Activated CD8-positive, alpha-beta memory T cell treated with anti-CD3 and anti-CD28 coated beads for 24 hours (primary cell): ENCODE measurements around the gene FRG2.
A peak's percentile ranks its signal among the peaks of the same experiment; 100 is the strongest.
"Not testable (repeated sequence)": the region's sequence is repeated elsewhere in the genome, so short reads cannot be mapped to it uniquely, and the experiment has no call there.

Experiments used
- DNase-seq: peaks from one replicate; pipeline ENCODE4 v3.0.0-alpha.2; 2020

The FRG2 gene

GRCh38 chr4:190015538-190016368, 11.3 kb downstream of the FRG2 start:
- no peak for DNase-seq

GRCh38 chr4:190014771-190015537, 12.1 kb downstream of the FRG2 start:
- DNase-seq, result peak; percentile 63

- DNase-seq, result not testable (repeated sequence)
These were observed 37.1 kb downstream of the FRG2 start for GRCh38 chr4:189989941-189990340.

GRCh38 chr4:189988877-189989431, 38.1 kb downstream of the FRG2 start:
- no peak for DNase-seq

- DNase-seq, result not testable (repeated sequence)
These were observed 41.3 kb downstream of the FRG2 start for GRCh38 chr4:189985651-189986243.

- not testable (repeated sequence) for DNase-seq
These were observed 42.4 kb downstream of the FRG2 start for GRCh38 chr4:189984661-189985060.

GRCh38 chr4:189983916-189984526, 43.0 kb downstream of the FRG2 start:
- DNase-seq, result not testable (repeated sequence)

- no peak for DNase-seq
These were observed 45.1 kb downstream of the FRG2 start for GRCh38 chr4:189981970-189982369.

GRCh38 chr4:189980292-189980691, 46.8 kb downstream of the FRG2 start:
- not testable (repeated sequence) for DNase-seq

GRCh38 chr4:189979196-189980047, 47.6 kb downstream of the FRG2 start:
- DNase-seq, result no peak
